ENCODE results near the gene ALDOB.

GRCh38 chr9:101429736-101430135 is 5.8 kb downstream of the ALDOB start:
- no peak for TF ChIP-seq POU6F1 (CRISPR knock-in tag; IDR thresholded peaks at IDR 0.05; ENCODE audit: borderline replicate concordance, low read depth)
- no peak for TF ChIP-seq CSDC2 (CRISPR knock-in tag; IDR thresholded peaks at IDR 0.05)
- TF ChIP-seq PATZ1 (CRISPR knock-in tag; IDR thresholded peaks at IDR 0.05; ENCODE audit: borderline replicate concordance): no peak
- TF ChIP-seq ZFP30 (CRISPR knock-in tag; IDR thresholded peaks at IDR 0.05): no peak
- TF ChIP-seq CREB5 (CRISPR knock-in tag; IDR thresholded peaks at IDR 0.05; ENCODE audit: low read depth): no peak
- TF ChIP-seq, protein P1, sequence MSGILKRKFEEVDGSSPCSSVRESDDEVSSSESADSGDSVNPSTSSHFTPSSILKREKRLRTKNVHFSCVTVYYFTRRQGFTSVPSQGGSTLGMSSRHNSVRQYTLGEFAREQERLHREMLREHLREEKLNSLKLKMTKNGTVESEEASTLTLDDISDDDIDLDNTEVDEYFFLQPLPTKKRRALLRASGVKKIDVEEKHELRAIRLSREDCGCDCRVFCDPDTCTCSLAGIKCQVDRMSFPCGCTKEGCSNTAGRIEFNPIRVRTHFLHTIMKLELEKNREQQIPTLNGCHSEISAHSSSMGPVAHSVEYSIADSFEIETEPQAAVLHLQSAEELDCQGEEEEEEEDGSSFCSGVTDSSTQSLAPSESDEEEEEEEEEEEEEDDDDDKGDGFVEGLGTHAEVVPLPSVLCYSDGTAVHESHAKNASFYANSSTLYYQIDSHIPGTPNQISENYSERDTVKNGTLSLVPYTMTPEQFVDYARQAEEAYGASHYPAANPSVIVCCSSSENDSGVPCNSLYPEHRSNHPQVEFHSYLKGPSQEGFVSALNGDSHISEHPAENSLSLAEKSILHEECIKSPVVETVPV (CRISPR knock-in tag; IDR thresholded peaks at IDR 0.05): no peak
- TF ChIP-seq ARNTL (CRISPR knock-in tag; IDR thresholded peaks at IDR 0.05; ENCODE audit: borderline replicate concordance, low read depth): no peak
